OCI-LY3 (cell line): ENCODE results near the gene PPP1R14B.

Experiments
- CTCF ChIP-seq: fragments of 200-600, 300-600 bp; sonication (generic); IDR thresholded peaks from 2 replicates; pipeline ENCODE4 v1.5.1; 2014; ENCODE audit warnings: antibody characterized with exemption, low read length, low read depth
- EZH2phosphoT487 ChIP-seq: fragments of 200-600 bp; shearing (Covaris generic); IDR thresholded peaks from 2 replicates; pipeline ENCODE4 v1.6.1; 2018; ENCODE audit warnings: antibody characterized with exemption, mixed run types, low read depth

- no peak for TF ChIP-seq EZH2phosphoT487
- TF ChIP-seq CTCF = no peak
Measured at GRCh38 chr11:64224891-64225607, 21.7 kb downstream of the PPP1R14B start.
